Lower lobe of right lung (tissue), 2 donors: ENCODE data around the gene ARHGAP11A. TPM values are rescaled to one million over a fixed set of nuclear protein-coding genes. Genes with fewer than 3 reads are reported as not detected.

Experiments used
- ATAC-seq, 2 donors: fragments of 200-7000 bp; cut with Tn5 transposase; one replicate each; pipeline ENCODE4 v1.9.1; 2020 to 2022; ENCODE audit warnings: mild to moderate bottlenecking in 2 of 2, moderate library complexity in 2 of 2
- DNase-seq: peaks from one replicate; pipeline ENCODE4 v3.0.0-alpha.2; 2020
- H3K27ac ChIP-seq: fragments of 200-600 bp; one replicate; pipeline ENCODE4 v1.8.0; 2022
- H3K27me3 ChIP-seq: fragments of 200-600 bp; one replicate; pipeline ENCODE4 v1.8.0; 2022; ENCODE audit warnings: low read depth
- H3K36me3 ChIP-seq: fragments of 200-600 bp; one replicate; pipeline ENCODE4 v1.8.0; 2022; ENCODE audit warnings: mild to moderate bottlenecking
- H3K4me1 ChIP-seq: fragments of 200-600 bp; one replicate; pipeline ENCODE4 v1.8.0; 2022
- H3K4me3 ChIP-seq: fragments of 200-600 bp; one replicate; pipeline ENCODE4 v1.8.0; 2022; ENCODE audit warnings: mild to moderate bottlenecking
- H3K9me3 ChIP-seq: fragments of 200-600 bp; one replicate; pipeline ENCODE4 v1.8.0; 2022
- intact Hi-C: fragments of 100-400 bp; cut with DNase I; formaldehyde crosslinking; loops from one replicate; pipeline ENCODE4 v1.11.0; 2022
- total RNA-seq: library from RNA; stranded (reverse); fragmentation: NEBNext Ultra II Directional; extraction: Animal tissue kit (Norgen Biotek cat#: 25700); gene quantifications from one replicate; pipeline ENCODE4 v1.2.1, GENCODE V29; 2021
- TF ChIP-seq, protein P1 (sequence below): fragments of 200-600 bp; IDR thresholded peaks from one replicate; pipeline ENCODE4 v1.8.0; 2022; ENCODE audit warnings: antibody characterized with exemption, mild to moderate bottlenecking
- donor health status: DM: no; HTN: yes; CAD: no; lungs with severe emphysema.

Gene ARHGAP11A
- total RNA-seq, 1 donor from 2014 or later, result 4.9 TPM

DNA sequence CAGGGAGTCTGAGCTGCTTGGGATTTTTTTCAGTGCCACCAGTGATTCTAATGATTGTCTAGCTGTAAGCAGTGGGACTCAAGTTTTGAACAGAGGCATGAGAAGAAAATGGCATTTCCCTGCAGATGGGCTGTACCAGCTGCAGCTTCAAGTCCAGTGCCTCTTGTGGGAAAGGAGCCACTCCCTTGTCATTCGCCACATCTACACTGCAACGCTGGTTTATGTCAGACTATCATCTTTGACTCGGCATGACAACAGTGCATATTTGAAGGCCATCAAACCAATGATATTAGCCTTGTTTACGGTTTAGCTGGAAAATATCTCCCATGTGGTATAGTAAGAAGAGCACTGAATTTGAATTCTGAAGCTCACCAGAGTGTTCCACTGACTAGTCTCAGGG is 48.4 kb downstream of the ARHGAP11A start:
- ATAC-seq (no peak), DNase-seq (no peak)
- intact Hi-C loops, result no loop called here
- Histone ChIP-seq H3K4me1 (no peaks in the 10 kb centered on the region), H3K27ac (no peak overlapping the region), H3K36me3 (no peaks in the 10 kb centered on the region), H3K9me3 (no peaks in the 10 kb centered on the region), H3K4me3 (no peak overlapping the region), H3K27me3 (no peaks in the 10 kb centered on the region)
- TF ChIP-seq, protein P1, sequence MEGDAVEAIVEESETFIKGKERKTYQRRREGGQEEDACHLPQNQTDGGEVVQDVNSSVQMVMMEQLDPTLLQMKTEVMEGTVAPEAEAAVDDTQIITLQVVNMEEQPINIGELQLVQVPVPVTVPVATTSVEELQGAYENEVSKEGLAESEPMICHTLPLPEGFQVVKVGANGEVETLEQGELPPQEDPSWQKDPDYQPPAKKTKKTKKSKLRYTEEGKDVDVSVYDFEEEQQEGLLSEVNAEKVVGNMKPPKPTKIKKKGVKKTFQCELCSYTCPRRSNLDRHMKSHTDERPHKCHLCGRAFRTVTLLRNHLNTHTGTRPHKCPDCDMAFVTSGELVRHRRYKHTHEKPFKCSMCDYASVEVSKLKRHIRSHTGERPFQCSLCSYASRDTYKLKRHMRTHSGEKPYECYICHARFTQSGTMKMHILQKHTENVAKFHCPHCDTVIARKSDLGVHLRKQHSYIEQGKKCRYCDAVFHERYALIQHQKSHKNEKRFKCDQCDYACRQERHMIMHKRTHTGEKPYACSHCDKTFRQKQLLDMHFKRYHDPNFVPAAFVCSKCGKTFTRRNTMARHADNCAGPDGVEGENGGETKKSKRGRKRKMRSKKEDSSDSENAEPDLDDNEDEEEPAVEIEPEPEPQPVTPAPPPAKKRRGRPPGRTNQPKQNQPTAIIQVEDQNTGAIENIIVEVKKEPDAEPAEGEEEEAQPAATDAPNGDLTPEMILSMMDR, result no peak

DNA sequence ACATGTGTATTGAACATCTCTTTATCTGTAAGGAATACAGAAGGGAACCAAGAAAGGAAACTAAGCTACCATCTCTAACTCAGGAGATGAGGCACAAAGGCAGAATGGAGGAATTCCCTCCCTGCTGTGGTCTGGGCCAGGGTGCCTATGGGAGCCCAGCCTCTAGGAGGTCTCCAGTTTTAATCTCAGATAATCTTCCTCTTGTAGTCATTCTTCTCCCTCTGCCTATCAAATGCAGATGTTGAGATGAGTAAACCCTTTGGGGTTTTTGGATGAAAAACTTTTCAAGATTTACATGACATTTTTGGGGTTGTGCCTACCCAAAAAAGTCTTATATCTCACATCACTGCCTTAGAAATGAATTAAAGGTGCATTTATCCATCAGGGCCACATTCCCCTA is 49.5 kb downstream of the ARHGAP11A start:
- Histone ChIP-seq H3K9me3 (no peaks in the 10 kb centered on the region), H3K4me3 (no peak overlapping the region), H3K4me1 (no peaks in the 10 kb centered on the region), H3K27me3 (no peaks in the 10 kb centered on the region), H3K27ac (no peak overlapping the region), H3K36me3 (no peaks in the 10 kb centered on the region)
- TF ChIP-seq, protein P1, result no peak
- ATAC-seq (no peak), DNase-seq (no peak)
- intact Hi-C loops, result no loop called here

DNA sequence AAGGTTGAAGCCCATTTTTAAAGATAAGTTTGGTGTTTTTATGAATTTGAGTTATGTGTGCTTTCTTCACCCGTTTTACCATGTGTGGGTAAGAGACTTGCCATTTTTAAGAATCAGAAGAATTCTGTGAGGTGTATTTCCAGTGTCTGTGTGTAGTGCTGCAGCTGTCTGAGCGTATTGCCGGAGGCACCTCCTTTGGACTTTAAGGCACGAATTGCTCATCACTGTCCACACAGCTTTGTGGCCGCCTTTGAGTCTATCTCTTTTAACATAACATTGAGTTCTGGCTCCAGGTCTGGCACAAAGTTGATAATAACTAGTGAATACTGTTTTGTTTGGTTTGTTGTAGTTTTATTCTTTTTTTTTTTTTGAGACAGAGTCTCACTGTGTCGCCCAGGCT is 52.0 kb downstream of the ARHGAP11A start:
- Histone ChIP-seq H3K27me3 (no peaks in the 10 kb centered on the region), H3K27ac (no peak overlapping the region), H3K9me3 (no peaks in the 10 kb centered on the region), H3K36me3 (no peaks in the 10 kb centered on the region), H3K4me3 (no peak overlapping the region), H3K4me1 (no peaks in the 10 kb centered on the region)
- TF ChIP-seq, protein P1, result no peak
- intact Hi-C loops, result no loop called here
- no peak for ATAC-seq
- DNase-seq, result no peak

DNA sequence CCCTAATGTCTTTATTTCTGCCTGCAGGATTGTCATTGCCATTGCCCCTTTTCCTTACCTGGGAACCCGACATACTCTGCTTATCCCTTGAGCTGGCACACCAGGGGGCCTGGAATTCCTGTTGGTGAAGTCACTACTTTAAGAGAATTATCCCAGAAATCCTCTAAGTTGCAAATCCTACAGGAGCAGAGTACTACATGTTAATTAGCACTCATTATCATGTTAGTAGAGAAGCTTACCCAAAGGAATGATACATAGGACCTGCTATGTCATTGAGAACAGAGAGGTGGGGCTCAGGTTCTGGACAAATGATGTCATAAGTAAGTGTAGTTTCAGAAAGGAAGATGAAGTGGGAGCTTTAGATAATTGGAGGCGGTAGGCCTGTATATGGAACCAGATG is 53.6 kb downstream of the ARHGAP11A start:
- ATAC-seq (no peak), DNase-seq (no peak)
- H3K27me3 ChIP-seq, result no peaks in the 10 kb centered on the region
- no peak overlapping the region for H3K27ac ChIP-seq
- TF ChIP-seq, protein P1, result no peak
- no peaks in the 10 kb centered on the region for H3K36me3 ChIP-seq
- intact Hi-C loops, result no loop called here
- no peaks in the 10 kb centered on the region for H3K4me1 ChIP-seq
- H3K9me3 ChIP-seq, result no peaks in the 10 kb centered on the region
- no peak overlapping the region for H3K4me3 ChIP-seq

DNA sequence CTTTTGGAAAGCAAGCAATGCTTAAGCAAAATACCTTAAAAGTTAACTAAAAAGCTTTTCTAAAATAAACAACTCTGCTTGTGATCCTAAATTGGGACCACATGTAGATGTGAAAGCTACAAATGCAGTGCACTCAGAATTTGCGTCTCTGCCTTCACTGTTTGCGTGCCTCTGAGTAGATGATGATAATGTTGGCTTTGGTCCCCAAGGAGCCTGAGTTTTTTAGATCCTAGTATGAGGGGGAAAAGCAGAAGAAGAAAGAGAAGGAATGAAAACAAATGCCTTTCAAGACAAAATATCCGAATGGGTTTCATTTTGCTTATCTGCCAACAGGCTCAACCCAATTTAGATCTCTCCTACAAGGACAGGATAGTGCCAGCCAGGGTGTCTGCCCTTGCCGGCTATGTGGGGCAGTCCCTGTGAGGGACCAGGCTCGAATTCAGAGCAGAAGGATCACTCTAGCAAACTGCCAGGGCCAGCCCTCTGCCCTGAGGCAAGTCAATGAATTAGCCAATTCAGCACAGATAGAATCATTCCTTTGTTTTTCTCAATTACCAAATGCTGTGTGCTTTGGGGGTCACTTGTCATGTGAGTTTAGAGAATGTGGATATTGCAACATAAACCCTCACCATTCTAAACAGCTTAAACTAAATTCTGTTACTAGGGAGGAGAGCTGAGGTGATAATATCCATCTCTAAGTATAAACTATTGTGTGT is 54.8 kb downstream of the ARHGAP11A start:
- H3K9me3 ChIP-seq, result no peaks in the 10 kb centered on the region
- H3K27ac ChIP-seq, result no peak overlapping the region
- DNase-seq (no peak), ATAC-seq (peak in 1 of 2 donors; percentile 56)
- TF ChIP-seq, protein P1, result no peak
- no peaks in the 10 kb centered on the region for H3K4me1 ChIP-seq
- H3K36me3 ChIP-seq, result no peaks in the 10 kb centered on the region
- no peak overlapping the region for H3K4me3 ChIP-seq
- intact Hi-C loops, result no loop called here
- H3K27me3 ChIP-seq, result no peaks in the 10 kb centered on the region
